HG02623 (cell line): ENCODE data around the gene AUH.
A peak's percentile ranks its signal among the peaks of the same experiment; 100 is the strongest.
"Not testable (repeated sequence)": the region's sequence is repeated elsewhere in the genome, so short reads cannot be mapped to it uniquely, and the experiment has no call there.

Experiments used
- ATAC-seq: cut with Tn5 transposase; IDR thresholded peaks from one replicate; pipeline ENCODE4 v1.9.1; 2021; ENCODE audit warnings: moderate library complexity; ENCODE audit not compliant: unreplicated experiment

AUH gene

GRCh38 chr9:91361291-91362050 is at the start of gene AUH:
TSS of gene AUH (minus strand) at chr9:91361918. CDS start at chr9:91361889, 29 bp downstream.
- peak; percentile 87 for ATAC-seq

GRCh38 chr9:91411096-91411771 is 49.5 kb upstream of the AUH start:
- no peak for ATAC-seq

- no peak for ATAC-seq
Observed at GRCh38 chr9:91410161-91410560, 48.4 kb upstream of the AUH start.

GRCh38 chr9:91408475-91408874 is 46.8 kb upstream of the AUH start:
- no peak for ATAC-seq

GRCh38 chr9:91407580-91408318 is 46.0 kb upstream of the AUH start:
- ATAC-seq = no peak

- no peak for ATAC-seq
Observed at GRCh38 chr9:91405343-91406077, 43.8 kb upstream of the AUH start.

GRCh38 chr9:91403665-91404543 is 42.2 kb upstream of the AUH start:
- ATAC-seq = no peak

- no peak for ATAC-seq
Observed at GRCh38 chr9:91398926-91399325, 37.2 kb upstream of the AUH start.

- no peak for ATAC-seq
Observed at GRCh38 chr9:91395553-91396471, 34.1 kb upstream of the AUH start.

GRCh38 chr9:91395106-91395552 is 33.4 kb upstream of the AUH start:
- ATAC-seq = no peak

- ATAC-seq = no peak
Observed at GRCh38 chr9:91393826-91394225, 32.1 kb upstream of the AUH start.

GRCh38 chr9:91392435-91392834 is 30.7 kb upstream of the AUH start:
- ATAC-seq = no peak

- ATAC-seq = no peak
Observed at GRCh38 chr9:91391818-91392217, 30.1 kb upstream of the AUH start.

GRCh38 chr9:91391412-91391811 is 29.7 kb upstream of the AUH start:
- ATAC-seq = no peak

GRCh38 chr9:91389686-91390085 is 28.0 kb upstream of the AUH start:
- ATAC-seq = not testable (repeated sequence)

- ATAC-seq = no peak
Observed at GRCh38 chr9:91386765-91387164, 25.0 kb upstream of the AUH start.

- ATAC-seq = no peak
Observed at GRCh38 chr9:91384954-91385353, 23.2 kb upstream of the AUH start.

- no peak for ATAC-seq
Observed at GRCh38 chr9:91383577-91383976, 21.9 kb upstream of the AUH start.

GRCh38 chr9:91382298-91382697 is 20.6 kb upstream of the AUH start:
- no peak for ATAC-seq
